Panc1 (cell line): ENCODE results near the gene EPOP. TPM values are rescaled to one million over a fixed set of nuclear protein-coding genes. Genes with fewer than 3 reads are reported as not detected.

Experiments used
- ATAC-seq: fragments of 200-7000 bp; cut with Tn5 transposase; 2 replicates; pipeline ENCODE4 v1.9.1; 2020; ENCODE audit warnings: mild to moderate bottlenecking, moderate library complexity
- BruUV-seq: library from RNA; stranded (reverse); fragments of 400-500 nt; replicated peaks from 2 replicates; lab custom pipeline; 2021; lab: Mats Ljungman, UMichigan
- CTCF ChIA-PET: fragments of 300-600 bp; sonication (Branson Sonifier 250); formaldehyde crosslinking; loops from one replicate; lab custom pipeline; 2022; ENCODE audit warnings: antibody characterized with exemption; lab: Charles Lee
- POLR2A ChIA-PET: fragments of 300-600 bp; sonication (Branson Sonifier 250); formaldehyde crosslinking; loops from one replicate; lab custom pipeline; 2022; ENCODE audit warnings: antibody characterized with exemption; lab: Charles Lee
- DNase-seq: peaks from one replicate; pipeline ENCODE4 v3.0.0-alpha.2; 2010; ENCODE audit warnings: low read depth, low spot score
- H3K27ac ChIP-seq: 2 replicates; pipeline ENCODE4 v1.5.1; 2011; ENCODE audit warnings: mild to moderate bottlenecking, low read length, inconsistent platforms
- H3K27me3 ChIP-seq: fragments of 200-500 bp; sonication (Bioruptor generic); 2 replicates; pipeline ENCODE4 v1.6.0; 2014; ENCODE audit warnings: low read length, inconsistent platforms; ENCODE audit not compliant: control insufficient read depth, insufficient read depth
- H3K36me3 ChIP-seq: fragments of 200-500 bp; sonication (Bioruptor generic); 2 replicates; pipeline ENCODE4 v1.5.1; 2014; ENCODE audit warnings: inconsistent platforms, mild to moderate bottlenecking, low read length, moderate library complexity; ENCODE audit not compliant: control insufficient read depth, insufficient read depth
- H3K4me1 ChIP-seq: 2 replicates; pipeline ENCODE4 v1.5.1; 2011; ENCODE audit warnings: inconsistent platforms, mild to moderate bottlenecking, low read length, moderate library complexity; ENCODE audit not compliant: control insufficient read depth, insufficient read depth
- H3K4me3 ChIP-seq, 2 experiments: 2 replicates each; pipeline ENCODE4 v1.5.1; 2011 to 2012; ENCODE audit warnings: low read depth in 2 of 2, low read length in 2 of 2, mild to moderate bottlenecking in 2 of 2, inconsistent platforms in 1 of 2, moderate library complexity in 1 of 2
- H3K9me3 ChIP-seq: fragments of 200-500 bp; sonication (Bioruptor generic); 2 replicates; pipeline ENCODE4 v1.5.1; 2014; ENCODE audit warnings: low read depth, mild to moderate bottlenecking, inconsistent platforms, low read length, moderate library complexity; ENCODE audit not compliant: control insufficient read depth, insufficient read depth
- POLR2AphosphoS5 ChIP-seq: IDR thresholded peaks from 2 replicates; pipeline ENCODE4 v1.6.1; 2012; ENCODE audit warnings: mild to moderate bottlenecking, low read depth, low read length, moderate library complexity
- SIN3A ChIP-seq: IDR thresholded peaks from 2 replicates; pipeline ENCODE4 v1.6.1; 2012; ENCODE audit warnings: low read depth, mild to moderate bottlenecking, low read length, moderate library complexity, borderline replicate concordance; ENCODE audit not compliant: insufficient read depth
- TCF7L2 ChIP-seq: IDR thresholded peaks from 2 replicates; pipeline ENCODE4 v1.6.1; 2011; ENCODE audit warnings: mild to moderate bottlenecking, low read depth, low read length, inconsistent platforms
- in situ Hi-C: cut with HindIII; loops from 2 replicates; pipeline ENCODE4 v1.10.0; 2016; ENCODE audit warnings: low sequenced_read_pairs, low pct_unique_long_range_greater_than_20kb
- intact Hi-C: fragments of 100-400 bp; cut with micrococcal nuclease; formaldehyde crosslinking; loops from one replicate; pipeline ENCODE4 v1.10.0; 2022; ENCODE audit not compliant: unreplicated experiment
- total RNA-seq: library from RNA; stranded (reverse); gene quantifications from one replicate; pipeline ENCODE4 v1.2.1, GENCODE V29; 2021; ENCODE audit not compliant: unreplicated experiment
- TF ChIP-seq, protein P1 (sequence below), 2 experiments: IDR thresholded peaks; 2 replicates each; pipeline ENCODE4 v1.6.1; 2011 to 2012; ENCODE audit warnings: low read depth in 2 of 2, control low read depth in 1 of 2, low read length in 1 of 2, mild to moderate bottlenecking in 1 of 2, moderate library complexity in 1 of 2; ENCODE audit not compliant: insufficient read depth in 1 of 2
- TF ChIP-seq, protein P2 (sequence below): fragments of 450-650 bp; IDR thresholded peaks from 2 replicates; pipeline ENCODE4 v1.5.1; 2017; ENCODE audit warnings: mild to moderate bottlenecking

EPOP gene
- total RNA-seq, 1 experiment from 2014 or later: 19.9 TPM

DNA sequence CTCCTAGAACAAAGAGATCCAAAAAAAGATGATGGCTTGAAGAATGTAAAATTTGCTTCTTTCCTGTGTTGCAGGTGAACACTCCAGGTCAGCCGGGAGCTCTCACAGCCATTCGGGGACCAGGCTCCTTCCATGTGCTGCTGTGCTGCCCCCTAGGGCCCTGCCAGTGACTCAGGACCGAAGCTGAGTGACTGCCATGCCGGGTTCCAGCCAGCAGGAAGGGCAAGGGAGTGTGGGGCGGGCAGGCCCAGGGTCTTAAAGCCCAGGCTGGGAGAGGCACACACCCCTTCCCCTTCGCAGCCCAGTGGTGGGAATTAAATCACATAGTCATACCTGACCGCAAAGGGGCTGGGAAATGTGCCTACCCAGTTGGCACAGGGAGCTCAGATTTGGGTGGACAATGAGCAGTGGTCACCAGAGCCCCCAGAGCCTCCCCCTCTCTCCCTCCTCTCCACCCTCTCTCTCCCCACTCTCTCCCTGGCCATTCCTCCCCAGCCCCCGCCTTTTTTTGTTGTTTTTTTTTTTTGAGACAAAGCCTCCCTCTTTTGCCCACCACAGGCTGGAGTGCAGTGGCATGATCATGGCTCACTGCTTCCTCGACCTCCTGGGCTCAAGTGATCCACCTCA lies 11.5 kb downstream of the EPOP start:
- no peak overlapping the region for H3K27ac ChIP-seq
- POLR2A ChIA-PET: interaction anchor here (1.0 kb wide), 1 partner anchor 105 kb away, joined by 6 read pairs; no protein-coding TSS in a partner anchor
- H3K4me3 ChIP-seq: no peak overlapping the region
- DNase-seq: no peak
- H3K4me1 ChIP-seq: no peaks in the 10 kb centered on the region
- in situ Hi-C loops (no loop called here), intact Hi-C loops (no loop called here)
- H3K9me3 ChIP-seq: no peaks in the 10 kb centered on the region
- no peaks in the 10 kb centered on the region for H3K27me3 ChIP-seq
- H3K36me3 ChIP-seq: no peaks in the 10 kb centered on the region
- no TSS peak for BruUV-seq
- TF ChIP-seq, protein P1, sequence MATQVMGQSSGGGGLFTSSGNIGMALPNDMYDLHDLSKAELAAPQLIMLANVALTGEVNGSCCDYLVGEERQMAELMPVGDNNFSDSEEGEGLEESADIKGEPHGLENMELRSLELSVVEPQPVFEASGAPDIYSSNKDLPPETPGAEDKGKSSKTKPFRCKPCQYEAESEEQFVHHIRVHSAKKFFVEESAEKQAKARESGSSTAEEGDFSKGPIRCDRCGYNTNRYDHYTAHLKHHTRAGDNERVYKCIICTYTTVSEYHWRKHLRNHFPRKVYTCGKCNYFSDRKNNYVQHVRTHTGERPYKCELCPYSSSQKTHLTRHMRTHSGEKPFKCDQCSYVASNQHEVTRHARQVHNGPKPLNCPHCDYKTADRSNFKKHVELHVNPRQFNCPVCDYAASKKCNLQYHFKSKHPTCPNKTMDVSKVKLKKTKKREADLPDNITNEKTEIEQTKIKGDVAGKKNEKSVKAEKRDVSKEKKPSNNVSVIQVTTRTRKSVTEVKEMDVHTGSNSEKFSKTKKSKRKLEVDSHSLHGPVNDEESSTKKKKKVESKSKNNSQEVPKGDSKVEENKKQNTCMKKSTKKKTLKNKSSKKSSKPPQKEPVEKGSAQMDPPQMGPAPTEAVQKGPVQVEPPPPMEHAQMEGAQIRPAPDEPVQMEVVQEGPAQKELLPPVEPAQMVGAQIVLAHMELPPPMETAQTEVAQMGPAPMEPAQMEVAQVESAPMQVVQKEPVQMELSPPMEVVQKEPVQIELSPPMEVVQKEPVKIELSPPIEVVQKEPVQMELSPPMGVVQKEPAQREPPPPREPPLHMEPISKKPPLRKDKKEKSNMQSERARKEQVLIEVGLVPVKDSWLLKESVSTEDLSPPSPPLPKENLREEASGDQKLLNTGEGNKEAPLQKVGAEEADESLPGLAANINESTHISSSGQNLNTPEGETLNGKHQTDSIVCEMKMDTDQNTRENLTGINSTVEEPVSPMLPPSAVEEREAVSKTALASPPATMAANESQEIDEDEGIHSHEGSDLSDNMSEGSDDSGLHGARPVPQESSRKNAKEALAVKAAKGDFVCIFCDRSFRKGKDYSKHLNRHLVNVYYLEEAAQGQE (IDR thresholded peaks at IDR 0.05; ENCODE audit: insufficient read depth in 1 of 2, low read depth in 2 of 2, low read length in 1 of 2): no peak
- TF ChIP-seq, protein P2, sequence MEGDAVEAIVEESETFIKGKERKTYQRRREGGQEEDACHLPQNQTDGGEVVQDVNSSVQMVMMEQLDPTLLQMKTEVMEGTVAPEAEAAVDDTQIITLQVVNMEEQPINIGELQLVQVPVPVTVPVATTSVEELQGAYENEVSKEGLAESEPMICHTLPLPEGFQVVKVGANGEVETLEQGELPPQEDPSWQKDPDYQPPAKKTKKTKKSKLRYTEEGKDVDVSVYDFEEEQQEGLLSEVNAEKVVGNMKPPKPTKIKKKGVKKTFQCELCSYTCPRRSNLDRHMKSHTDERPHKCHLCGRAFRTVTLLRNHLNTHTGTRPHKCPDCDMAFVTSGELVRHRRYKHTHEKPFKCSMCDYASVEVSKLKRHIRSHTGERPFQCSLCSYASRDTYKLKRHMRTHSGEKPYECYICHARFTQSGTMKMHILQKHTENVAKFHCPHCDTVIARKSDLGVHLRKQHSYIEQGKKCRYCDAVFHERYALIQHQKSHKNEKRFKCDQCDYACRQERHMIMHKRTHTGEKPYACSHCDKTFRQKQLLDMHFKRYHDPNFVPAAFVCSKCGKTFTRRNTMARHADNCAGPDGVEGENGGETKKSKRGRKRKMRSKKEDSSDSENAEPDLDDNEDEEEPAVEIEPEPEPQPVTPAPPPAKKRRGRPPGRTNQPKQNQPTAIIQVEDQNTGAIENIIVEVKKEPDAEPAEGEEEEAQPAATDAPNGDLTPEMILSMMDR: peak; percentile 85
- ATAC-seq: peak; percentile 93
- CTCF ChIA-PET: interaction anchor here (0.5 to 2.2 kb wide), 14 partner anchors 9 to 923 kb away, joined by 3 to 22 read pairs (median 4); no protein-coding TSS in a partner anchor

GRCh38 chr17:38660097-38661025 lies 14.4 kb downstream of the EPOP start:
- intact Hi-C loops (no loop called here), in situ Hi-C loops (no loop called here)
- Histone ChIP-seq H3K9me3 (no peaks in the 10 kb centered on the region), H3K4me1 (no peaks in the 10 kb centered on the region), H3K36me3 (no peaks in the 10 kb centered on the region), H3K4me3 (no peak overlapping the region), H3K27me3 (no peaks in the 10 kb centered on the region), H3K27ac (no peak overlapping the region)
- DNase-seq: no peak
- ChIA-PET CTCF (interaction anchor here (1.0 kb wide), 1 partner anchor 102 kb away, joined by 3 read pairs; no protein-coding TSS in a partner anchor), POLR2A (no interaction called here)
- ATAC-seq: no peak
- TF ChIP-seq, protein P2: no peak
- no peak for TF ChIP-seq SIN3A
- TF ChIP-seq TCF7L2: no peak
- TF ChIP-seq, protein P1 (IDR thresholded peaks at IDR 0.05; ENCODE audit: insufficient read depth in 1 of 2, low read depth in 2 of 2, low read length in 1 of 2): no peak
- no peak for TF ChIP-seq POLR2AphosphoS5
- BruUV-seq: no TSS peak
